Measurements from ENCODE around the gene MGRN1. TPM values are rescaled to one million over a fixed set of nuclear protein-coding genes. Genes with fewer than 3 reads are reported as not detected.

MGRN1 gene
- total RNA-seq, 4 donors from 2014 or later, result 32.5 to 86.4 (median 57.6) TPM

- no peaks in the 10 kb centered on the region for H3K4me1 ChIP-seq
- H3K4me3 ChIP-seq (replicated peaks in 1 of 3), result no peak overlapping the region
- H3K36me3 ChIP-seq, result peaks cover 15 to 17% of the 10 kb centered on the region in 2 donors
- no peak for TF ChIP-seq POLR2A (IDR thresholded peaks at IDR 0.05)
- TF ChIP-seq CTCF (IDR thresholded peaks at IDR 0.05), result no peak
- H3K27me3 ChIP-seq, result no peaks in the 10 kb centered on the region
- H3K27ac ChIP-seq, result no peak overlapping the region
- intact Hi-C loops (cut with DNase I), result no loop called here
- no peaks in the 10 kb centered on the region for H3K9me3 ChIP-seq
- WGBS, 2 donors, result 89 to 91% methylated on average over 11 of the region's 11 CpGs
- no peak for DNase-seq
Measured at GRCh38 chr16:4724661-4725270, 100.1 kb downstream of the MGRN1 start.

GRCh38 chr16:4726616-4727015, 102.0 kb downstream of the MGRN1 start:
- DNase-seq, result no peak
- Histone ChIP-seq H3K9me3 (no peaks in the 10 kb centered on the region), H3K4me3 (replicated peaks in 1 of 3) (no peak overlapping the region), H3K36me3 (peaks cover 15 to 17% of the 10 kb centered on the region in 2 donors), H3K27ac (no peak overlapping the region), H3K27me3 (no peaks in the 10 kb centered on the region), H3K4me1 (no peaks in the 10 kb centered on the region)
- TF ChIP-seq POLR2A (IDR thresholded peaks at IDR 0.05), result no peak
- no peak for TF ChIP-seq CTCF (IDR thresholded peaks at IDR 0.05)
- WGBS, 2 donors, result 91 to 96% methylated on average over 13 to 18 of the region's 18 CpGs
- intact Hi-C loops (cut with DNase I), result no loop called here

GRCh38 chr16:4728676-4729075, 104.0 kb downstream of the MGRN1 start:
- H3K4me1 ChIP-seq, result peaks cover 0 to 4% of the 10 kb centered on the region in 2 donors
- no peaks in the 10 kb centered on the region for H3K9me3 ChIP-seq
- no peak for TF ChIP-seq CTCF (IDR thresholded peaks at IDR 0.05)
- TF ChIP-seq POLR2A (IDR thresholded peaks at IDR 0.05), result no peak
- H3K27me3 ChIP-seq, result no peaks in the 10 kb centered on the region
- H3K4me3 ChIP-seq (replicated peaks in 1 of 3), result no peak overlapping the region
- no peak overlapping the region for H3K27ac ChIP-seq
- intact Hi-C loops (cut with DNase I), result no loop called here
- WGBS, 2 donors, result 95% methylated on average over 8 of the region's 8 CpGs
- no peak for DNase-seq
- H3K36me3 ChIP-seq, result peaks cover 12 to 17% of the 10 kb centered on the region in 2 donors

GRCh38 chr16:4729876-4730275, 105.2 kb downstream of the MGRN1 start:
- 94 to 95% methylated on average over 14 of the region's 15 CpGs for WGBS, 2 donors
- Histone ChIP-seq H3K4me3 (replicated peaks in 1 of 3) (no peak overlapping the region), H3K27me3 (no peaks in the 10 kb centered on the region), H3K36me3 (peaks cover 11 to 13% of the 10 kb centered on the region in 2 donors), H3K27ac (no peak overlapping the region), H3K9me3 (no peaks in the 10 kb centered on the region), H3K4me1 (peaks cover 0 to 4% of the 10 kb centered on the region in 2 donors)
- DNase-seq, result no peak
- TF ChIP-seq POLR2A (IDR thresholded peaks at IDR 0.05) (no peak), CTCF (IDR thresholded peaks at IDR 0.05) (no peak)
- intact Hi-C loops (cut with DNase I), result loop anchor here (5.0 to 10.0 kb wide), 2 partner anchors 33 to 225 kb away; partner anchors contain the start of gene SEC14L5

- no peaks in the 10 kb centered on the region for H3K9me3 ChIP-seq
- H3K27me3 ChIP-seq, result no peaks in the 10 kb centered on the region
- TF ChIP-seq CTCF (IDR thresholded peaks at IDR 0.05) (no peak), POLR2A (IDR thresholded peaks at IDR 0.05) (no peak)
- WGBS, 2 donors, result 23 to 27% methylated on average over 17 of the region's 17 CpGs
- H3K4me3 ChIP-seq (replicated peaks in 1 of 3), result peak overlapping the region; percentile 77 to 90 (median 86)
- no peak overlapping the region for H3K27ac ChIP-seq
- intact Hi-C loops (cut with DNase I), result loop anchor here (5.0 to 10.0 kb wide), 2 partner anchors 36 to 222 kb away; partner anchors contain the start of gene SEC14L5
- H3K36me3 ChIP-seq, result peaks cover 0 to 7% of the 10 kb centered on the region in 2 donors
- H3K4me1 ChIP-seq, result peaks cover 0 to 9% of the 10 kb centered on the region in 2 donors
- DNase-seq, result peak; percentile 28 to 35
Measured at GRCh38 chr16:4733211-4733742, 108.7 kb downstream of the MGRN1 start.
